ENCODE data around the gene PDCD7. TPM values are rescaled to one million over a fixed set of nuclear protein-coding genes. Genes with fewer than 3 reads are reported as not detected.

PDCD7 gene
- total and polyA plus RNA-seq, 2 of the 4 experiments (the other 2 are of a cell fraction): 4.7 to 12.3 TPM

Small RNA genes within 50 kb of the gene (microRNA-seq; reads per million reads assigned to microRNA genes)
- not detected for gene AC013553.1 (ENCODE audit: insufficient read depth, insufficient read length)

Small RNA genes within 50 kb of the gene (small RNA-seq; reads per million reads assigned to genes)
- gene AC013553.1: 0 reads per million in 5 experiments

Other genes with a start within 250 kb of the PDCD7 start
- gene ANKDD1A, start 221.9 kb downstream of the PDCD7 start, total RNA-seq (2012; rRNA removed): 2.8 and 3.6 TPM in 2 replicates
- gene ANKDD1A, start 221.9 kb downstream of the PDCD7 start, polyA plus RNA-seq (2012; rRNA removed): 3.0 and 4.9 TPM in 2 replicates
- 60.8 and 65.3 TPM in 2 replicates for gene SPG21, start 143.9 kb downstream of the PDCD7 start, total RNA-seq (2012; rRNA removed)
- 51.6 and 59.9 TPM in 2 replicates for gene SPG21, start 143.9 kb downstream of the PDCD7 start, polyA plus RNA-seq (2012; rRNA removed)
- 19.4 and 21.3 TPM in 2 replicates for gene MTFMT, start 104.2 kb downstream of the PDCD7 start, total RNA-seq (2012; rRNA removed)
- gene MTFMT, start 104.2 kb downstream of the PDCD7 start, polyA plus RNA-seq (2012; rRNA removed): 7.3 and 8.9 TPM in 2 replicates
- not detected in 2 replicates for gene SLC51B, start 88.4 kb downstream of the PDCD7 start, total RNA-seq (2012; rRNA removed)
- gene SLC51B, start 88.4 kb downstream of the PDCD7 start, polyA plus RNA-seq (2012; rRNA removed): 0.16 TPM in 1 of 2 replicates, not detected in the other
- gene RASL12, start 65.8 kb downstream of the PDCD7 start, total RNA-seq (2012; rRNA removed): under 0.01 and 0.18 TPM in 2 replicates
- gene RASL12, start 65.8 kb downstream of the PDCD7 start, polyA plus RNA-seq (2012; rRNA removed): 0.19 and 0.22 TPM in 2 replicates
- not detected in 2 replicates for gene KBTBD13, start 57.1 kb downstream of the PDCD7 start, total RNA-seq (2012; rRNA removed)
- gene KBTBD13, start 57.1 kb downstream of the PDCD7 start, polyA plus RNA-seq (2012; rRNA removed): not detected in 2 replicates
- gene UBAP1L, start 18.6 kb downstream of the PDCD7 start, total RNA-seq (2012; rRNA removed): 0.28 and 0.36 TPM in 2 replicates
- 1.1 TPM in 2 replicates for gene UBAP1L, start 18.6 kb downstream of the PDCD7 start, polyA plus RNA-seq (2012; rRNA removed)
- 25.8 and 29.4 TPM in 2 replicates for gene CLPX, start 51.5 kb upstream of the PDCD7 start, total RNA-seq (2012; rRNA removed)
- 21.5 and 26.9 TPM in 2 replicates for gene CLPX, start 51.5 kb upstream of the PDCD7 start, polyA plus RNA-seq (2012; rRNA removed)
- under 0.01 TPM in 1 of 2 replicates, not detected in the other for gene CILP, start 77.7 kb upstream of the PDCD7 start, total RNA-seq (2012; rRNA removed)
- gene CILP, start 77.7 kb upstream of the PDCD7 start, polyA plus RNA-seq (2012; rRNA removed): 0.01 and 0.02 TPM in 2 replicates
- gene PARP16, start 153.1 kb upstream of the PDCD7 start, total RNA-seq (2012; rRNA removed): 1.3 and 1.7 TPM in 2 replicates
- 4.1 and 5.0 TPM in 2 replicates for gene PARP16, start 153.1 kb upstream of the PDCD7 start, polyA plus RNA-seq (2012; rRNA removed)
- gene RNU5A-1, start 162.2 kb upstream of the PDCD7 start, total RNA-seq (2012; rRNA removed): not detected in 2 replicates
- not detected in 2 replicates for gene RNU5A-1, start 162.2 kb upstream of the PDCD7 start, polyA plus RNA-seq (2012; rRNA removed)
- not detected in 2 replicates for gene RNU5B-1, start 170.9 kb upstream of the PDCD7 start, total RNA-seq (2012; rRNA removed)
- not detected in 2 replicates for gene RNU5B-1, start 170.9 kb upstream of the PDCD7 start, polyA plus RNA-seq (2012; rRNA removed)
- gene IGDCC3, start 244.2 kb upstream of the PDCD7 start, total RNA-seq (2012; rRNA removed): under 0.01 and 0.18 TPM in 2 replicates
- 0.19 and 0.32 TPM in 2 replicates for gene IGDCC3, start 244.2 kb upstream of the PDCD7 start, polyA plus RNA-seq (2012; rRNA removed)